ENCODE results near the gene ANKRD7.

Gene ANKRD7

GRCh38 chr7:118224521-118224920 lies at the start of gene ANKRD7:
TSS of gene ANKRD7 (plus strand) at chr7:118224704. CDS start at chr7:118224831, 127 bp downstream.
- DNase-seq: no peak

GRCh38 chr7:118175740-118176139 lies 48.8 kb upstream of the ANKRD7 start:
- DNase-seq: no peak

- DNase-seq: no peak
These were observed 45.3 kb upstream of the ANKRD7 start for GRCh38 chr7:118179191-118179590.

- DNase-seq: no peak
These were observed 41.7 kb upstream of the ANKRD7 start for GRCh38 chr7:118182593-118183427.

- DNase-seq: peak; percentile 54
These were observed 41.1 kb upstream of the ANKRD7 start for GRCh38 chr7:118183428-118183785.

- DNase-seq: peak; percentile 98
These were observed 40.5 kb upstream of the ANKRD7 start, which contains the start of gene LSM8 for GRCh38 chr7:118183786-118184564. TSS of gene LSM8 (plus strand) at chr7:118184164. CDS start at chr7:118184224, 60 bp downstream.

GRCh38 chr7:118184565-118184940 lies 40.0 kb upstream of the ANKRD7 start:
- no peak for DNase-seq

GRCh38 chr7:118185163-118185860 lies 39.2 kb upstream of the ANKRD7 start:
- DNase-seq: no peak

- DNase-seq: no peak
These were observed 38.0 kb upstream of the ANKRD7 start for GRCh38 chr7:118186501-118186900.

GRCh38 chr7:118194571-118194970 lies 29.9 kb upstream of the ANKRD7 start:
- DNase-seq: no peak

- peak; percentile 52 for DNase-seq
These were observed 28.5 kb upstream of the ANKRD7 start for GRCh38 chr7:118195837-118196474.

- DNase-seq: no peak
These were observed 22.4 kb upstream of the ANKRD7 start for GRCh38 chr7:118202061-118202460.

GRCh38 chr7:118214051-118214832 lies 10.3 kb upstream of the ANKRD7 start:
- DNase-seq: peak; percentile 77

- DNase-seq: no peak
These were observed 9.7 kb upstream of the ANKRD7 start for GRCh38 chr7:118214833-118215182.

- no peak for DNase-seq
These were observed 7.3 kb upstream of the ANKRD7 start for GRCh38 chr7:118217210-118217619.

GRCh38 chr7:118218413-118219156 lies 5.9 kb upstream of the ANKRD7 start:
- DNase-seq: no peak

GRCh38 chr7:118219157-118219512 lies 5.4 kb upstream of the ANKRD7 start:
- DNase-seq: no peak

GRCh38 chr7:118220583-118220982 lies 3.9 kb upstream of the ANKRD7 start:
- DNase-seq: no peak

GRCh38 chr7:118222591-118222990 lies 1.9 kb upstream of the ANKRD7 start:
- DNase-seq: no peak

GRCh38 chr7:118232837-118233236 lies 8.3 kb downstream of the ANKRD7 start:
- DNase-seq: no peak

GRCh38 chr7:118233799-118234198 lies 9.3 kb downstream of the ANKRD7 start:
- no peak for DNase-seq
